DOHH2 (cell line): ENCODE data around the gene MYO9A.

Experiments
- H3F3A ChIP-seq: fragments of 200-600 bp; sonication (generic), shearing (Covaris generic); 2 replicates; pipeline ENCODE4 v1.6.0; 2016; ENCODE audit warnings: antibody characterized with exemption, mild to moderate bottlenecking; ENCODE audit not compliant: control insufficient read depth, insufficient read depth
- H3K27ac ChIP-seq: fragments of 200-600 bp; sonication (generic); 2 replicates; pipeline ENCODE4 v1.5.1; 2014; ENCODE audit warnings: low read depth, mild to moderate bottlenecking, low read length, moderate library complexity
- H3K27me3 ChIP-seq: fragments of 200-600 bp; sonication (generic); 2 replicates; pipeline ENCODE4 v1.6.1; 2014; ENCODE audit warnings: mild to moderate bottlenecking, low read length, mixed read lengths; ENCODE audit not compliant: control insufficient read depth
- H3K36me3 ChIP-seq: fragments of 200-600 bp; sonication (generic); 2 replicates; pipeline ENCODE4 v1.6.1; 2014; ENCODE audit warnings: mild to moderate bottlenecking, low read length, moderate library complexity, mixed read lengths; ENCODE audit not compliant: control insufficient read depth
- H3K4me1 ChIP-seq: fragments of 200-600 bp; sonication (generic); 2 replicates; pipeline ENCODE4 v1.6.1; 2014; ENCODE audit warnings: mild to moderate bottlenecking, low read length, mixed read lengths; ENCODE audit not compliant: control insufficient read depth
- H3K4me2 ChIP-seq: fragments of 200-600 bp; sonication (generic); 2 replicates; pipeline ENCODE4 v1.6.0; 2014; ENCODE audit warnings: mild to moderate bottlenecking, low read length, moderate library complexity
- H3K4me3 ChIP-seq: fragments of 200-600 bp; sonication (generic); 2 replicates; pipeline ENCODE4 v1.5.1; 2014; ENCODE audit warnings: mild to moderate bottlenecking, low read length, mixed read lengths
- H3K79me2 ChIP-seq: fragments of 200-600 bp; sonication (generic); 2 replicates; pipeline ENCODE4 v1.6.1; 2014; ENCODE audit warnings: mild to moderate bottlenecking, low read length, mixed read lengths; ENCODE audit not compliant: control insufficient read depth
- H3K9me2 ChIP-seq: fragments of 200-600 bp; sonication (generic); replicated peaks from 2 replicates; pipeline ENCODE4 v1.6.1; 2014; ENCODE audit warnings: mild to moderate bottlenecking, low read length, mixed read lengths; ENCODE audit not compliant: control insufficient read depth
- H3K9me3 ChIP-seq: fragments of 200-600 bp; sonication (generic); 2 replicates; pipeline ENCODE4 v1.6.1; 2014; ENCODE audit warnings: antibody characterized with exemption, low read length, mixed read lengths; ENCODE audit not compliant: control insufficient read depth, insufficient read depth
- H4K20me1 ChIP-seq: fragments of 200-600 bp; sonication (generic); 2 replicates; pipeline ENCODE4 v1.6.0; 2014; ENCODE audit warnings: low read depth, mild to moderate bottlenecking, antibody characterized with exemption, low read length, moderate library complexity; ENCODE audit not compliant: control insufficient read depth, insufficient read depth
- CTCF ChIP-seq: fragments of 200-600 bp; sonication (generic); IDR thresholded peaks from one replicate; pipeline ENCODE4 v1.5.1; 2014; ENCODE audit warnings: antibody characterized with exemption, mild to moderate bottlenecking, low read depth, low read length; ENCODE audit not compliant: poor library complexity, severe bottlenecking
- EZH2phosphoT487 ChIP-seq: fragments of 200-600 bp; sonication (generic); IDR thresholded peaks from 2 replicates; pipeline ENCODE4 v1.6.1; 2017; ENCODE audit warnings: borderline replicate concordance, mild to moderate bottlenecking, antibody characterized with exemption, low read length, moderate library complexity, mixed read lengths

Gene MYO9A

GRCh38 chr15:72112116-72112515 is 5.8 kb downstream of the MYO9A start:
- Histone ChIP-seq H3K79me2 (peaks cover 100% of the 10 kb centered on the region), H3K9me3 (no peaks in the 10 kb centered on the region), H3K4me2 (peak overlapping the region; percentile 2; the same call in 1 of the 2 replicates), H3K36me3 (peaks cover 19% of the 10 kb centered on the region; the same call in 1 of the 2 replicates), H3F3A (peaks cover 5% of the 10 kb centered on the region; the same call in 1 of the 2 replicates), H3K27me3 (no peaks in the 10 kb centered on the region), H3K9me2 (no peaks in the 10 kb centered on the region), H4K20me1 (0 out of 2 replicates have a peak, but pooled peaks cover 3% of the 10 kb centered on the region), H3K27ac (no peak overlapping the region), H3K4me3 (no peak overlapping the region), H3K4me1 (peaks cover 78% of the 10 kb centered on the region)
- TF ChIP-seq EZH2phosphoT487 (no peak), CTCF (no peak)

- no peak for TF ChIP-seq CTCF
- TF ChIP-seq EZH2phosphoT487 = no peak
- Histone ChIP-seq H4K20me1 (0 out of 2 replicates have a peak, but pooled peaks cover 2% of the 10 kb centered on the region), H3F3A (peaks cover 5% of the 10 kb centered on the region; the same call in 1 of the 2 replicates), H3K4me2 (no peak overlapping the region), H3K9me3 (no peaks in the 10 kb centered on the region), H3K4me1 (peaks cover 88% of the 10 kb centered on the region), H3K79me2 (peaks cover 100% of the 10 kb centered on the region), H3K4me3 (no peak overlapping the region), H3K36me3 (peaks cover 6% of the 10 kb centered on the region; the same call in 1 of the 2 replicates), H3K9me2 (no peaks in the 10 kb centered on the region), H3K27ac (no peak overlapping the region), H3K27me3 (no peaks in the 10 kb centered on the region)
These were observed 7.6 kb downstream of the MYO9A start for GRCh38 chr15:72110355-72110754.

GRCh38 chr15:72106068-72106467 is 11.9 kb downstream of the MYO9A start:
- Histone ChIP-seq H3K9me3 (no peaks in the 10 kb centered on the region), H3K27ac (no peak overlapping the region), H4K20me1 (no peaks in the 10 kb centered on the region), H3K79me2 (peaks cover 87% of the 10 kb centered on the region), H3K27me3 (no peaks in the 10 kb centered on the region), H3K4me2 (no peak overlapping the region), H3F3A (peaks cover 22% of the 10 kb centered on the region), H3K9me2 (no peaks in the 10 kb centered on the region), H3K4me1 (peaks cover 81% of the 10 kb centered on the region), H3K36me3 (no peaks in the 10 kb centered on the region), H3K4me3 (no peak overlapping the region)
- TF ChIP-seq EZH2phosphoT487 = no peak
- TF ChIP-seq CTCF = no peak
